Measurements from ENCODE around the gene BUD31. TPM values are rescaled to one million over a fixed set of nuclear protein-coding genes. Genes with fewer than 3 reads are reported as not detected.

The BUD31 gene
- total RNA-seq, 1 experiment from 2014 or later, result 154 TPM

DNA sequence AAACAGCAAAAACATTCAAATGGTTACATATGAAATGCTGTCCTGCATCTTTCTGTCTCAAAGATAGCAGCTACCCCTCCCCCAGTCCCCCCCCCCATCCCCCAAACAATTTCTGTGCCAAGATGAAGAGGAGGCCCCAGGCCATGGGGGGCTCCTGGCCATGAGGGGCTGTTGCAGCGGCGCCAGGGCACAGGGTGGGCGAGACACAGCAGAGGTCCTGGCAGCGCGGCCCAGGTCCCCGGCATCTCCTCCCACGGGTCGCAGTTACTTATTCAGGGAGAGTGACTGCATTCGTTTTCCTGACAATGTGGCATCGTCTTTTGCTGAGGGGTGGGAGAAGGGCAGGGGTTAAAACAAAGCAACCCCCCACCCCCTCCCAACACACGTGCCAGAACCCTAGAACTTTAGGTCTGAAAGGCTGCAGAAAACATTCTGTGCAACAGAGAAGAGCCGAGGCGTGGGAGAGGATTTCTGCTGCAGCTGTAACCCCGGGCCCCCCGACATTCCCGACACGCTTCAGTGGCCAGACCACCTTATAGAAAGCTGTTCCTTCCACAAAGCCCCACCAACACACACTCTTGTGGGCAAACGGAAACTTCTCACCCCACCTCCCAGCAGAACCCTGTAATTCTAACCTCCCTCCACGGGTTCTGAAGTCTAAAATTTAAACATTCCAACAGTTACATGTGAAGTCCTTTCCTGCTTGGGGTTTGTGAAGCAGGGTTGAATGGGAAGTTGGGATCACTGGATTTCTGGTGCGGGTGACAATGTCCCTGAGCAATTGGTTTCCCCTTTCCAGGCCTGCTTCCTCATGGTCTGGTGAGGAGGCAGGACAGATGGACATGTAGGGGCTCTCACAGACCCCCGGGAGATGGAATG, 12.1 kb upstream of the BUD31 start:
- H3K4me1 ChIP-seq (ENCODE audit: control insufficient read depth in 1 of 2, insufficient read depth in 2 of 2, low read length in 2 of 2), result peaks cover 0 to 16% of the 10 kb centered on the region in 2 experiments; a peak in 1 of 4 replicates
- no peak overlapping the region for H3K4me2 ChIP-seq (ENCODE audit: low read length)
- ChIA-PET POLR2A (no interaction called here), CTCF (no interaction called here), RAD21 (ENCODE audit: low non-redundant PET in 1 of 2, low total read pairs in 2 of 2, uncharacterized antibody in 2 of 2, unreplicated experiment in 2 of 2) (no interaction called here)
- H3K27me3 ChIP-seq (ENCODE audit: insufficient read depth, low read length), result no peaks in the 10 kb centered on the region
- no peaks in the 10 kb centered on the region for H3K9me3 ChIP-seq (ENCODE audit: control insufficient read depth in 1 of 2, insufficient read depth in 1 of 2, low read depth in 1 of 2, low read length in 2 of 2)
- DNase-seq (ENCODE audit: low read depth, low spot score) (no peak), ATAC-seq (no peak)
- H2AFZ ChIP-seq (ENCODE audit: low read depth, low read length, poor library complexity, severe bottlenecking), result no peak overlapping the region
- H4K20me1 ChIP-seq (ENCODE audit: insufficient read depth), result no peaks in the 10 kb centered on the region
- no peaks in the 10 kb centered on the region for H3K9me2 ChIP-seq (ENCODE audit: insufficient read depth)
- intact Hi-C loops (cut with micrococcal nuclease), result no loop called here
- H3K4me3 ChIP-seq (replicated peaks in 1 of 2; ENCODE audit: low read depth in 1 of 2, low read length in 2 of 2), result no peak overlapping the region
- no peak overlapping the region for H3K27ac ChIP-seq (ENCODE audit: low read depth, low read length)
- peaks cover 15% of the 10 kb centered on the region; the same call in 1 of the 2 replicates for H3K79me2 ChIP-seq (ENCODE audit: insufficient read depth, low read length)
- TF ChIP-seq, protein P1, sequence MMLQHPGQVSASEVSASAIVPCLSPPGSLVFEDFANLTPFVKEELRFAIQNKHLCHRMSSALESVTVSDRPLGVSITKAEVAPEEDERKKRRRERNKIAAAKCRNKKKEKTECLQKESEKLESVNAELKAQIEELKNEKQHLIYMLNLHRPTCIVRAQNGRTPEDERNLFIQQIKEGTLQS (IDR thresholded peaks at IDR 0.05), result no peak
- no peak for TF ChIP-seq TCF7L2 (IDR thresholded peaks at IDR 0.05; ENCODE audit: borderline replicate concordance, extremely low read depth, insufficient read depth, insufficient read length)
- H3K9ac ChIP-seq (ENCODE audit: low read length), result no peak overlapping the region
- H3K36me3 ChIP-seq (ENCODE audit: control insufficient read depth in 1 of 2, insufficient read depth in 2 of 2, low read length in 2 of 2), result peaks cover 37 to 51% of the 10 kb centered on the region in 2 experiments
- BruUV-seq (replicated peaks), result no TSS peak

DNA sequence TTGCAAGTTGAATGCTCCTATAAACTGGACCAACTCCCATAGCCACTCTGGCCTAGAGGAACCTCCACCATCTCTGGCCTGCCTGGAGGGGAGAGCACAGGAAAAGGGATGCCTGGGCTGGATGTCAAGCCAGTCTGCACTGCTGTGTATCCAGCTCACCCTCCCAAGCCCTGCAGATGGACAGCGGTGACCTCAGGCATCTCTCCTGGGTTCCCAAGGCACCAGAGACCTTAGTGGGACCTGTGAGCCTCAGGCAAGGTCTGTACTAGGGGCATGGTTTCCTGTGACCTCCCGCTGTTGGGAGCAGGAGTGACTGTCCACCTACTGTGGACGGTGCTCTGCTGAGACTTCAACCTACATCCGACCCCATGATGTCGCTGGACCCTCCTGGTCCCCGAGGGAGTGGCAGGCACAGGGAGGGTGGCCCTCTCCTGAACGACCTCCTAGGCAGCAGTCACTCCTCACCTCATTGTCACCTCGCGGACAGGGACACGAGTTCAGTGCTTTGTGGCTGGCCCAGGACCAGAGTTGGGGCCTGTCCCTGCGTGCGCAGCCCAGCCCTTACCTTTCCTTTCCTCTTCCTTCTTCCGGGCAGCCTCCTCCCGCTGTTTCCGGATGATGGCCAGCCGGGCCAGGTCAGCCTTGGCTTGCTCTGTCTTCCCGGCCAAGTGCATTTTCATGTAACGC, 11.3 kb upstream of the BUD31 start:
- ChIA-PET CTCF (no interaction called here), RAD21 (ENCODE audit: low non-redundant PET in 1 of 2, low total read pairs in 2 of 2, uncharacterized antibody in 2 of 2, unreplicated experiment in 2 of 2) (no interaction called here), POLR2A (no interaction called here)
- ATAC-seq (no peak), DNase-seq (ENCODE audit: low read depth, low spot score) (no peak)
- Histone ChIP-seq H4K20me1 (ENCODE audit: insufficient read depth) (no peaks in the 10 kb centered on the region), H3K4me1 (ENCODE audit: control insufficient read depth in 1 of 2, insufficient read depth in 2 of 2, low read length in 2 of 2) (peaks cover 0 to 12% of the 10 kb centered on the region in 2 experiments; a peak in 1 of 4 replicates), H3K4me3 (replicated peaks in 1 of 2; ENCODE audit: low read depth in 1 of 2, low read length in 2 of 2) (no peak overlapping the region), H3K36me3 (ENCODE audit: control insufficient read depth in 1 of 2, insufficient read depth in 2 of 2, low read length in 2 of 2) (peaks cover 41 to 55% of the 10 kb centered on the region in 2 experiments), H3K9ac (ENCODE audit: low read length) (no peak overlapping the region), H3K27me3 (ENCODE audit: insufficient read depth, low read length) (no peaks in the 10 kb centered on the region), H2AFZ (ENCODE audit: low read depth, low read length, poor library complexity, severe bottlenecking) (no peak overlapping the region), H3K4me2 (ENCODE audit: low read length) (no peak overlapping the region), H3K27ac (ENCODE audit: low read depth, low read length) (no peak overlapping the region), H3K79me2 (ENCODE audit: insufficient read depth, low read length) (peaks cover 21% of the 10 kb centered on the region; the same call in 1 of the 2 replicates), H3K9me3 (ENCODE audit: control insufficient read depth in 1 of 2, insufficient read depth in 1 of 2, low read depth in 1 of 2, low read length in 2 of 2) (no peaks in the 10 kb centered on the region), H3K9me2 (ENCODE audit: insufficient read depth) (no peaks in the 10 kb centered on the region)
- TF ChIP-seq, protein P1 (IDR thresholded peaks at IDR 0.05), result no peak
- TF ChIP-seq POLR2AphosphoS5 (IDR thresholded peaks at IDR 0.05; ENCODE audit: low read depth, low read length) (peak; percentile 36), JUND (IDR thresholded peaks at IDR 0.05) (no peak)
- no TSS peak for BruUV-seq (replicated peaks)
- intact Hi-C loops (cut with micrococcal nuclease), result no loop called here

Data from HCT116 (cell line).